GM18868 (cell line): ENCODE data around the gene AKR1C1.
"Not testable (repeated sequence)": the region's sequence is repeated elsewhere in the genome, so short reads cannot be mapped to it uniquely, and the experiment has no call there.

ENCODE experiments used
- ATAC-seq: cut with Tn5 transposase; IDR thresholded peaks from one replicate; pipeline ENCODE4 v1.9.1; 2021; ENCODE audit warnings: mild to moderate bottlenecking, moderate library complexity; ENCODE audit not compliant: unreplicated experiment

AKR1C1 gene

DNA sequence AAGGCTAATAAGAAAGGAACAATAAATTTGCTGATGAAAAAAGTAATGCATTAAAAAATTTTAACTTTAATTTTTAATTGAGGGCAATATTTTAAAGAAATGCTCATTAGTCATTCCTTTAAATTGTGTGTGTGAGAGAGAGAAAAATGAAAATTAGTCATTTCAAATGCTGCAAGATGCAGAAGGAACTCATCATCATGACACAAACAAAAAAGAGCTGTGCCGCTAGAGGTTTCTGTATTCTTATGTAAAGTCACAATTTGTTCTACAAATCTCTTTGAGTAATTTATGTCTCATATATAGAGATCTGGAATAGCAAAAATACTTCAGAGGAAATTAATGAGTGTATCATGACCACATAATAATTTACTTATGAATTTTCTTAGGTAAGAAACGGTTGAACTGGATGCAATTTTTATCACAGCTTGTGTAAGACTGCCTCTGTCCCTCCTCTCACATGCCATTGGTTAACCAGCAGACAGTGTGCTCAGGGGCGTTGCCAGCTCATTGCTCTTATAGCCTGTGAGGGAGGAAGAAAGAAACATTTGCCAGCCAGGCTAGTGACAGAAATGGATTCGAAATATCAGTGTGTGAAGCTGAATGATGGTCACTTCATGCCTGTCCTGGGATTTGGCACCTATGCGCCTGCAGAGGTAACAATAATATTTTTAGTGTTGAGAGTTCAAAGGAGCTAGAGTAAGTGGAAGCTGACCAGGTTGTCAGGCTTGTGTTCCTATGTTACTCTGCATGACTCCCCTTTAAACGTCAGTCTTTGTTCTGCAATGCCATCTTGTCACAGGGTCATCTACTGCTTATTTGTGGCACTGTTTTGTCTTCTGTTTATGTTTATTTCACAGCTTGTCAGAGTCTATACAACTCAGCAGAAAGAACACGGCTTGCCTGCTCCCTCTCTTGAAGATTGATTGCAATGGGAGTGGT lies at the start of gene AKR1C1:
Gene AKR1C1, plus strand, starts transcription at position 540 of the 939 bp plus-strand sequence. Its CDS starts 30 bp downstream, at position 570.
- ATAC-seq: not testable (repeated sequence)

DNA sequence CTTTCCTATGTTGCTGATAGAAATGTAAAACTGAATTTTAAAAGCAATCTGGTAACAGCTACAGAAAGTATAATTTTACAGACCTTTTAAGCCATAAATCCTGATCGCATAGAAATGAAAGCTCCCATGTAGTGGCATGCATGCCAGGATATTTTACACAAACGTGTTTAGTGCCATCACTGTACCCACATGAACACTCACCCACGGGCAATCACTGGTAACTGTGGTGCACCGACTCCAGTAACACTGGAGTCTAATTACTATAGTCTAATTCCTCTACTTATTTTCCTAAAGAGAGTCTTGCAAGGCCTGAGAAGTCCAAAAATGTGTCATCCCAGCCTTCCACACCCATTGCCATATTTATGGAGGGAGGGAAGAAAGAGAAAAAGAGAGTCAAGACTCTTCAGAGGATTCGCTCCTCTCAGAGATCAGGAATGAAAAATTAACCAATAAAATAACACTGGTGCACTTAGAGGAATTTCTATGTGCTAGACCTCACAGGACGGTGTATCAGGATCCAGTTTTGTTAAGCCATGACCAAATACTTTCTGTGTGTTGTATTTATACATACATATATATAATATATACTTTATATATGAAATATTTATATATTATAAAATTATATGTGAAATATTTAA lies 48.9 kb upstream of the AKR1C1 start:
- ATAC-seq: no peak

DNA sequence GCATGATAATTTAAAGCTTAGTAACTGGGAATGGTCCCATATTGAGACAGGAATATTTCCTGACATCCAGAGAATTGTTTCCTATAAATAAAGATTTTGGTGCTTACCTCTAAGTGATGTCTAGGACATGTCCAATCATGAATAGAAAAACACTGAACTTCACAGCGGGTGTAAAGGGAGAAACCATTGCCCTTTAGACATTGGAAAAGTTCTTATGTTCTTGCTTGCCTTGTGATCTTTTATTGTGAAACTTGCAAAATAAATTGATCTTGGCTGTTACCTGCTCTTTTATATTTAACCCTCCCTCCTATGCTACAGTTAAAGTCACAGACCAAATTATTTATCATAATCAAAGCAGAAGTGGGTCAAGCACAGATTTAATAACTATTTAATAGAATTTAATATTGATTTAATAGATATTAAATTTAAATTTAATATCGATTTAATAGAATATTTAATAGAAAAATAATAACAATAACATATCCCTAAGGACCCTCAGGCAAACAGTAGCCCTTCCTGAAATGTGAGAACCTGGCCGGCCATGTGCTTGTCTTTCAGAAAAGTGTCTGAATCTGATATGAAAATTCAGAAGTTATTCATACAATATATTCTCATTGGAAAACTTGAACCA lies 47.0 kb upstream of the AKR1C1 start:
- ATAC-seq: no peak

DNA sequence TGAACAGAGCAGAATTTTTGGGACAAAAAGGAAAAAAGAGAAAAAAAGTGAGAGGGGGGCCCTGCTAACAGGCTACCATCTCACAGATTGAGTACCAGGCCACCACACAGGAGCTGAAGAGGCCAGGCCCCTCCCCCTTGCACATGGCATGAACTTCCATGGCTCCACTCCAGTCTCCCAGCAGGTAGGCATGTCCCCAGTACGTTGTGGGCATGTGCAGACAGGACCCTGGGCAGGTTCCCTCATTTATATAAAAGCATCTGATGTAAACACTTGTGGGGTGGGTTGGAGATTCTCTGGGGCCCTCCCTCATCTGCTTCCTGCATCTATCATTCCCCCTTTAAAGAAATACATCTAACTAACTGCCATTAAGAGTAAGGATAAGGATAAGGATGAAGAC lies 45.0 kb upstream of the AKR1C1 start:
- no peak for ATAC-seq

DNA sequence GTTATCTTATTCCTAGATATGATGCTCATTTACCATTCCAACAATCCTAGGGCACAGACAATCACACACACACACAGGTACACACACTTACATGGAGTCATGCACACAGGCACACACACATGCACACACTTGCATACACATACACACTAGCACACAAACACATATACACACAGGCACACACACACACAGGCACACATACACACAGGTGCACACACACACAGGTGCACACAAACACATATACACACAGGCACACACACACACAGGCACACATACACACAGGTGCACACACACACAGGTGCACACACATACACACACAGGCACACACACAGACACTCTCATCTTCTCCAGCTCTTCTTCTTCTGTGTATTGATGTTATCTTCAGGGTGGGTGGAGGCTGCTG lies 38.7 kb upstream of the AKR1C1 start:
- not testable (repeated sequence) for ATAC-seq

DNA sequence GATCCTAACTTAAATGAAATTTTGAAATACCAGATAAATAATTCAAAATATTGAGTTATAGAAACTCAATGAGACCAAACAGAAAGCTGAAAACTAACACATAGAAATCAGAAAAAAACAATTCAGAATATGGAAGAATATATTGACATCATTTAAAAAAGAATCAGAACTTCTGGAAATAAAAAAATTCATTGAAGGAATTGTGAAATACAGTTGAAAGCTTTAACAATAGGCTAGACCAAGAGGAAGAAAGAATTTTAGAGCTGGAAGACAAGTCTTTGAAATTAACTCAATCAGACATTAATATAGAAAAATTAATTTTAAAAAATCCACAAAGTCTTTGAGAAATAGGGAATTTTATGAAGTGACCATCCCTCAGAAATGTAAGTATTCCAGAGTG lies 36.8 kb upstream of the AKR1C1 start:
- no peak for ATAC-seq

DNA sequence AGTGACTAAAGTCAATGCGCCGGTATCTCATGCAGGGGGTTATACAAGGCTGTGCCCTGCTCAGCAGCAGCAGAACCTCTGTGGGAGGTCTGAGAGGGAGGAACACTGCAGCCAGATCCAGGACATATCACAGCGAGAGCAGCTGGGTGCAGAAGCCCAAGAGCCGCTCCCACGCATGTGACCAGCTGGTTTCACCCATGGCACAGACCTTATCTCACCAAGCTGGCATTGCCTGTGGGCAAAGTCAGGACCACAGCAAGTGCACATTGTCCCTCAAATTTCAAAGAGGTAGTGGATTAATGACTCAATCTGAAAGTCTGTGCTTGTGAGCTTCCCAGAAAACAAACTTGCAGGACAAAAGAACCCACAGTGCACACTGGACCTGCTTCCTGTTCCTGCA lies 31.6 kb upstream of the AKR1C1 start:
- no peak for ATAC-seq

DNA sequence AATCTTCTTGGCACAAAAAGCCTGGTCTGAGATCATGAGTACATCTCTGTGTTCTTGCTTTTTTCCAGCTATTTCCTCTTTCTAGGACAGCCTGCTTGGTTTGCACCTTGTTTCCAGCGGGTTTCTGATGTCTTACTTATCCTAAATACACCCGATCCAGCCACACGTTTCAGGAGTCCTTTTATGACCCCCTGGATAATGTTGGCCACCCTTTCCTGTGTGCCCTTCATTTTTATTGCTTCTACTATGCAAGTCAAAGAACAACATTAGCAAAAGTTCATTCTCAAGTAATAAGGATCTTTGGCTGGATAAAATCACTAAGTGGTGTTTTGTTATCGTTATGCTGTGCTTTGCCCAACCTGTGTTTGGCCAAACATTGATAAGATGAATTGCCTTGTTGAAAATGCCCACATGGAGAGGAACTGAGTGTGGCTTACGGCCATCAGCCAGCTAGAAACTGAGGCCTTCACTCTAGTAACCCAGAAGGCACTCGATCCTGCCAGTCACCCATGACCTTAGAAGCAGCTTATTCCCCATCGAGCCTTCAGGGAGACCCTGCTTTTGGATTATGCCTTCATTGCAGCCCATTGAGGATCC lies 28.7 kb upstream of the AKR1C1 start:
- ATAC-seq: no peak

DNA sequence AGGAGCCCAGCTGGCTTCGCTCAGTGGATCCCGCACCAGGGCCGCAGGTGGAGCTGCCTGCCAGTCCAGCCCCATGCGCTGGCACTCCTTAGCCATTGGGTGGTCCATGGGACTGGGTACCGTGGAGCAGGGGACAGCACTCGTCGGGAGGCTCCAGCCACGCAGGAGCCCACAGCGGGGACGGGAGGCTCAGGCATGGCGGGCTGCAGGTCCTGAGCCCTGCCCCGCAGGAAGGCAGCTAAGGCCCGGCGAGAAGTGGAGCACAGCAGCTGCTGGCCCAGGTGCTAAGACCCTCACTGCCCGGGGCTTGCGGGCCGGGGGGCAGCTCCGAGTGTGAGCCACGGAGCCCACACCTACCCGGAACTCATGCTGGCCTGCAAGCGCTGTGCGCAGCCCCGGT lies 25.9 kb upstream of the AKR1C1 start:
- no peak for ATAC-seq

DNA sequence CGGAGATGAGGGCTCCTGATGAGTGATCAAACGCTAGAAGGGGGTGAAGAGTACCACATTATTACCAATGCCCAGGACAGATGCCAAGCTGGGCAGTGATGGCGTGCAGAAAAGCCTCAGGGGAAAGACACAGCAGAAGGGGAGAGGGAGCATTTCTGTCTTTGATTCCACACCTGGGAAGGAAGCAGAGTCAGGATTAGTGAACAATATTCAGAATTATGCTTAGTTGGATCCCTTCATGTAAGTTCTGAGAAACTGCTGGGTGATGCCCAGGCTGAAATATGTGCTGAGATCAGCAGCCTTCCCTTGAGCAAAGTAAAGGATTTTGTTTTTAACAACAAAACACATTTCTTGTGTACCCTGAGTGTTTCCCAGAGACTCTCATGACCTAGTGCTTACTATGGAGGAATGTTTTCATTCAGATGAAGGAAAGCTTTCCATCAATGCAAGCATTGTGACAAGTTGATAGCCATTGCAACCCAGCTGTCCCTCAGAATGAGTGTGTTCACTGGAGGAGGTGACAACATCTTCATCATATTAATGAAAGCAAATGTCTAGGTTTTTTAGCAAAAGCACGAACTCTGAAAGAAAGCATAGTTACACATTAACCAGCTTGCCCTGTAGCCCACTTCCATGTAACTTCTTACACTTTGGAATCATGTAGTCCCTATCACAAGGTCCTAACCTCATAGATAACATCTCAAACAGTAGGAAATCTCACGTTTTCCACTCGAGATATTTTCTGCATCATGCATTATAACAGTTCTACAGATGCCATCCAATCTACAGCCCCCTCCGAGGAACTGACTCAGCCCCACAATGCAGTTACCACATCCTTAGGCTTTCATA lies 23.8 kb upstream of the AKR1C1 start:
- ATAC-seq: no peak

DNA sequence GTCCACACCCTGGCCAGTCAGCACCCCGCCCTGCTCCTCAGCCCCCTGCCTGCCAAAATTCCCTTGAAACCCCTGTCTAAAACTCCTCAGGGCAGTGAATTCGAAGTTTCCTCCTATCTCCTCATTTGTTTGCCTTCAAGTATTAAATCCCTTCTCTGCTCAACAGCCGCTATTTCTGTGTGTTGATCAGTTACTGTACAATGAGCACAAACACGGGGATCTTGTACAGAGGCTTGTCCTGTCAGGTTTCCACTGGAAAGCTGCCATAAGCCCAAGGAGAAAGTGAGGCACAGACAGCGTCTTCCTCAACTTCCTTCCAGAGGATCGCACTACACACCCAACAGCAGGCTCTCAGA lies 23.2 kb upstream of the AKR1C1 start:
- not testable (repeated sequence) for ATAC-seq

DNA sequence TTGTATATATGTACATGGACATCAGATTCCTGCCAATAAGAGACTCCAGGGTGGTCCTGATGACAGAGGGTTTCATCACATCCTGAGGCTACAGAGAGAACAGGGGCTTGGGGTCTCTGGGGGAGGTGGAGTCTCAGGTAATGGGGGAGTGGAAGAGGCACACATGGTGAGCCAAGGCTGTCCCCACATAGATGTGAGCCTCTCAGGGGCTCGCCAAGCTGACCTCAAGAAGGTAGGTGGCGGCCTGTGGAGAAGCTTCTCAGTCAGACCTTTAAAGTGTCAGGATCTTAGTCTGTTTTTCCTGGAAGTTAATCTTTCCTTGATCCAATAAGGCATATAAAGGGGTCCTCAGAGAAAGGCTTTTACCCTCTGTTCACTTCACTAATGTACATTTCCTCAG lies 22.3 kb upstream of the AKR1C1 start:
- ATAC-seq: not testable (repeated sequence)

DNA sequence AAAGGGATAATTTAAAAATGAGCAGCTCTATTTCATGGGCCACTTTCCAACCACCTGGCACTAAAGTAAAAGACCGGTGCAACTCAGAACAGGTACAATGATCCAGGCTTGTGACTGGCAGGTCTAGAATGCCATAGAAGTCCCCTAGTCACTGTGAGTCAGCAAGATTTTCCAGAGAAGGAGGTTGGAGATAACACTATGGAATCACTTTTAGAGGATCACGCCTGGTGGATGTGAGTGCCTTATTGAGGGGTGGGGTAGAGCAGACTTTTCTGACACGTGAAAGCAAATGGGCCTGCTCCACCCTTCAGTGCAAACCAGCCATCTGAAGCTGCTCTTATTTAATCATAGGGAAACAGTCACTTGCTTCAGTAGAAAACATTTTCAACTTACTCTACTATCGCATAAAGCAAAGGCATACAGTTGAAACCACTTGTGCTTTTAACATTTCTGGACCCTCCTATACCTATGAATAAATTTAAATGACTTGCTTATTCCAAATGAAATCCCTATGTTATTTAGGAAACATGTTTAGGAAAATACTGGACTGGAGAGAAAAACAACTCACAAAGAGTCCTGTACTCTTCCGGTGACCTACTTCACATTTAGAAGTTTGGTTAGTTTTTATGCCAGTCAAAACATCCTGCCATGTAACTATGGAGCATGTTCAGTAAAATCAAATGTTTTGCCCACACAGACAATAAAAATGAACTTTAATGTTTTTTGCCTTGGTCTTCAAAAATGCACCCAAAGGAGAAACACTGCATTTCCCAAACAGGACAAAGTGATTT lies 21.5 kb upstream of the AKR1C1 start:
- ATAC-seq: no peak

DNA sequence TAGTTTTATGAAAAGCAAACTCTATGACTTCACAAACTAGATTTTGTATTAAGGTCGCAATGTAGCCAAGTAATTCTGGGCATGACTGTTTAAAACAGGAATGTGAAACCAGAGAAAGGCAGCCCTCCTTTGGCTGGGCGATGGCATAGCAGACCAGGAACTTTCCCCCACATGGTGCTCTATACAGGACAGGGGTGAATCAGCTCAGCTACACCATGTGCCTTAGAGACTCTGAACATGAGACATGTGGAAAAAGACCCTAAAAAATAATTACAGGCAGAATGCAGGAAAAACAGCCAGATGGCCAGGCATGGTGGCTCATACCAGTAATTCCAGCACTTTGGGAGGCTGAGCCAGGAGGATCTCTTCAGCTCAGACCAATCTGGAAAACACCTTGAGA lies 20.3 kb upstream of the AKR1C1 start:
- ATAC-seq: not testable (repeated sequence)

DNA sequence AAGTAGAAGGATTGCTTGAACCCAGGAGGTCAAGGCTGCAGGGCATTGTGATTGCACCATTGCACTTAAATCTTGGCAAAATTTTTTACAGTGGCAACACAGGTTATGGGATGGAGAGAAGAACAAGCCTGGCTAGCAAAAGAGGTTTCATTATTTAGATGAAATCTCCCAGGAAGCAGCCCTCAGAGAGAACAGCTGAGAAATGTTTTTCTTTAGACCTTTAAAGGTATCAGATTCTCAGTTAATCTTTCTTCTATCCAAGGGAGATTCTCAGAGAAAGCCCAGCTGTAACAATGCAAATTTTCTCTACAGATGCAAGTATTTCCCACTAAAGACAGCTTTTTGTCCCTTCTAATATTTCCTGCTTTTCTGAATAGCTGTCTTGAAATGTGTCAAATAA lies 19.8 kb upstream of the AKR1C1 start:
- ATAC-seq: not testable (repeated sequence)

DNA sequence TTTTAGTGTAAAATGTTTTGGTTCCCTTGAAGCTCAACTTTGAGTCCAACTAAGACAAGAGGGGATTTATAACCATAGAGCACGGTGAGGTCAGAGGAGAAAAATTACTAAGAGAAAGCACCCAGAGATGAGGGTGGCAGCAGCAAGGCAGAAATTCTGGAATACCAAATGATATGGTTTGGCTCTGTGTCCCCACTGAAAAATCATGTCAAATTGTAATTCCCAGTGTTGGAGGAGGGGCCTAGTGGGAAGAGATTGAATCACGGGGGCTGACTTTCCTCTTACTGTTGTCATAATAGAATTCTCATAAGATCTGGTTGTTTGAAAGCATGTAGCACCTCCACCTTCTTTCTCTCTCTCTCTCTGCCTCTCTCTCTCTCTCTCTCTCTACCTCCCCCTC lies 19.4 kb upstream of the AKR1C1 start:
- no peak for ATAC-seq

DNA sequence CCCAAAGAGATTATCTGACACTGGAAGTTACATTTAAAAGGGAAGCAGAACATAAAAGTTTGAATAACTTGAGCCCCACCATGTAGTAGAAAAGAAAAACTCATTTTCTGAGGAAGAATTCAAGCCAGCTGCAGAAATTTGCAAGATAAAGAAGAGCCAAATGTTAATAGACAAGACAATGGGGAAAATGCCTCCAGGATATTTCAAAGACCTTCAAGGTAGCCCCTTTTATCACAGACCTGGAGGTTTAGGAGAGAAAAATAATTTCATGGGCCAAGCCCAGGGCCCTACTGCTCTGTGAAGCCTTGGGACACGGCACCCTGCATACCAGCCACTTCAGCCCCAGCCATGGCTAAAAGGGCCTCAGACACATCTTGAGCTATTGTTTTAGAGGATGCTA lies 18.4 kb upstream of the AKR1C1 start:
- no peak for ATAC-seq

DNA sequence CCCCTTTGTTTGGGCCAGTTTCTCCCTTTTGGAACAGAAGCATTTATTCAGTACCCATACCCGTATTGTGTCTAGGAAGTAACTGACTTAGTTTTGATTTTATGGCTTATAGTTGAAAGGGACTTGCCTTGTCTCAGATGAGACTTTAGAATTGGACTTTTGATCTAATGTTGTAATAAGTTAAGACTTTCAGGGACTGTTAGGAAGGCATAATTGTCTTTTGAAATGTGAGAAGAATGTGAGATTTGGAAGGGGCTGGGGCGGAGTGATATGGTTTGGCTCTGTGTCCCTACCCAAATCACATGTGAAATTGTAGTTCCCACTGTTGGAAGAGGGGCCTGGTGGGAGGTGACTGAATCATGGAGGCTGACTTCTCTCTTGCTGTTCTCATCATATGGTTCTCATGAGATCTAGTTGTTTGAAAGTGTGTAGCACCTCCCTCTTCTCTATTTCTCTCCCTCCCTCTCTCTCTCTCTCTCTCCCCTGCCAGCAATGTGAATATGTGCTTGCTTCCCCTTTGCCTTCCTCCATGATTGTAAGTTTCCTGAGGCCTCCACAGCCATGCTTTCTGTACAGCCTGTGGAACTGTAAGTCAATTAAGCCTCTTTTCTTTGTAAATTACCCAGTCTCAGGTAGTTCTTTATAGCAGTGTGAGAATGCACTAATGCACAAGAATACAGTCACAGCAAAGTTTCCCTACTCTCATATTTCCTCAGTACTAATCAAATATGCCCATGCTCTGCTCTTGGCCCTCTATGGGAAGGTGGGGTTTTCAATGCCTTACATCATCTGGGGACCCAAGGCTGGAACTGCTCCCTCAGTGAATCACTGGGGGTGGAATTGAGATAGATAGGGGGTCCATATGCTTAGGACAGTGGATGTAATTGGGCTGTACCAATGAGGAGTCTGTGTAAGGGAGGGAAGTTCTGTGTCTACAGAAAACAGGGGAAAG lies 17.2 kb upstream of the AKR1C1 start:
- no peak for ATAC-seq
